Testis (tissue), 2 donors: Measurements from ENCODE around the gene PSG6.
"Not testable (repeated sequence)": the region's sequence is repeated elsewhere in the genome, so short reads cannot be mapped to it uniquely, and the experiment has no call there.

Experiments
- CTCF ChIP-seq, 3 experiments: fragments of 450-650 bp in 2 of 3; fragments of 200-600 bp in 1 of 3; sonication (generic) in 1 of 3; IDR thresholded peaks; one replicate each; pipeline ENCODE4 v1.5.1; 2016 to 2019; ENCODE audit warnings: antibody characterized with exemption in 3 of 3, mild to moderate bottlenecking in 2 of 3, moderate library complexity in 1 of 3
- POLR2A ChIP-seq: fragments of 450-650 bp; IDR thresholded peaks from one replicate; pipeline ENCODE4 v1.6.1; 2017; ENCODE audit warnings: antibody characterized with exemption, mild to moderate bottlenecking, moderate library complexity

- TF ChIP-seq CTCF (IDR thresholded peaks at IDR 0.05); POLR2A: not testable (repeated sequence)
Measured at GRCh38 chr19:42951476-42951875, 33.8 kb upstream of the PSG6 start.
